HepG2 (cell line): ENCODE results near the gene CHTF18. TPM values are rescaled to one million over a fixed set of nuclear protein-coding genes. Genes with fewer than 3 reads are reported as not detected.

Source experiments
- ATAC-seq: fragments of 200-7000 bp; cut with Tn5 transposase; 3 replicates; pipeline ENCODE4 v1.9.1; 2020; ENCODE audit warnings: mild to moderate bottlenecking, moderate library complexity
- BruUV-seq: library from RNA; stranded (reverse); fragments of 400-500 nt; replicated peaks from 2 replicates; lab custom pipeline; 2021; lab: Mats Ljungman, UMichigan
- CTCF ChIA-PET: fragments of 300-600 bp; formaldehyde crosslinking; extraction: SDS; loops from one replicate; lab custom pipeline; 2021; ENCODE audit warnings: low total read pairs, inconsistent platforms, low intra/inter-chr PET ratio; lab: Yijun Ruan, JAX
- POLR2A ChIA-PET: fragments of 350-600 bp; sonication (Branson Sonifier 250); formaldehyde crosslinking; loops from one replicate; lab custom pipeline; 2020; ENCODE audit warnings: antibody characterized with exemption, inconsistent platforms; lab: Yijun Ruan, JAX
- DNase-seq: peaks from one replicate; pipeline ENCODE4 v3.0.0-alpha.2; 2015; ENCODE audit warnings: low spot score
- FAIRE-seq: peaks from 3 replicates; lab custom pipeline; 2011; peaks lifted over from hg19 to GRCh38; lab: Jason Lieb, UNC
- H2AFZ ChIP-seq: one replicate; pipeline ENCODE4 v1.6.1; 2011; ENCODE audit warnings: low read length, inconsistent platforms
- H3K27ac ChIP-seq: fragments of 300-600 bp; 3 replicates; pipeline ENCODE4 v1.8.0; 2011; ENCODE audit warnings: mixed run types, mild to moderate bottlenecking, mixed read lengths, low read length, inconsistent platforms; ENCODE audit not compliant: insufficient read depth; ENCODE audit errors: extremely low read length
- H3K27me3 ChIP-seq, 2 experiments: fragments of 200-600 bp in 1 of 2; 2 replicates in 1 of 2; 3 replicates in 1 of 2; pipeline versions ENCODE4 v1.6.0 to v1.8.0; 2011; ENCODE audit warnings: low read length in 2 of 2, mild to moderate bottlenecking in 2 of 2, moderate library complexity in 2 of 2, inconsistent platforms in 1 of 2; ENCODE audit not compliant: insufficient read depth in 2 of 2, control insufficient read depth in 1 of 2
- H3K36me3 ChIP-seq, 2 experiments: fragments of 200-600 bp in 1 of 2; replicated peaks in 1 of 2; 2 replicates in 1 of 2; 3 replicates in 1 of 2; pipeline versions ENCODE4 v1.5.1 to v1.8.0; 2011; ENCODE audit warnings: low read length in 2 of 2, inconsistent platforms in 1 of 2; ENCODE audit not compliant: insufficient read depth in 2 of 2, control insufficient read depth in 1 of 2
- H3K4me1 ChIP-seq: 2 replicates; pipeline ENCODE4 v1.5.1; 2012; ENCODE audit warnings: low read length, inconsistent platforms; ENCODE audit not compliant: insufficient read depth
- H3K4me2 ChIP-seq: 2 replicates; pipeline ENCODE4 v1.6.0; 2011; ENCODE audit warnings: low read depth, low read length, inconsistent platforms
- H3K4me3 ChIP-seq, 3 experiments: fragments of 200-600 bp in 1 of 3; sonication (generic), shearing (Covaris generic) in 1 of 3; replicated peaks in 1 of 3; 2 replicates each; pipeline ENCODE4 v1.5.1; 2011 to 2016; ENCODE audit warnings: low read length in 3 of 3, inconsistent platforms in 2 of 3, low read depth in 2 of 3, mild to moderate bottlenecking in 2 of 3, control low read depth in 1 of 3, mixed read lengths in 1 of 3; ENCODE audit not compliant: insufficient read depth in 1 of 3
- H3K79me2 ChIP-seq: one replicate; pipeline ENCODE4 v1.6.1; 2011; ENCODE audit warnings: low read length, inconsistent platforms; ENCODE audit not compliant: insufficient read depth
- H3K9ac ChIP-seq: 2 replicates; pipeline ENCODE4 v1.6.0; 2011; ENCODE audit warnings: mild to moderate bottlenecking, low read depth, low read length, inconsistent platforms; ENCODE audit not compliant: insufficient read depth
- H3K9me3 ChIP-seq: 2 replicates; pipeline ENCODE4 v1.5.1; 2012; ENCODE audit warnings: mild to moderate bottlenecking, low read length
- H4K20me1 ChIP-seq: 2 replicates; pipeline ENCODE4 v1.6.0; 2011; ENCODE audit warnings: inconsistent platforms, mild to moderate bottlenecking, low read length, moderate library complexity; ENCODE audit not compliant: insufficient read depth
- NR2F1 ChIP-seq, 2 experiments: fragments of 450-650 bp in 1 of 2; formaldehyde crosslinking in 1 of 2; IDR thresholded peaks; 2 replicates each; pipeline versions ENCODE4 v1.5.0 to v1.6.1; 2016 to 2020; ENCODE audit warnings: mild to moderate bottlenecking in 1 of 2, missing compliant biosample characterization in 1 of 2, missing genetic modification reagents in 1 of 2, moderate library complexity in 1 of 2
- PAX8 ChIP-seq: sonication (generic); formaldehyde crosslinking; IDR thresholded peaks from 2 replicates; pipeline ENCODE4 v1.8.0; 2022; ENCODE audit warnings: mild to moderate bottlenecking, missing genetic modification reagents, borderline replicate concordance
- SIX1 ChIP-seq: sonication (generic); formaldehyde crosslinking; IDR thresholded peaks from 2 replicates; pipeline ENCODE4 v1.4.0; 2020; ENCODE audit warnings: missing genetic modification reagents, borderline replicate concordance
- SP140L ChIP-seq: sonication (generic); formaldehyde crosslinking; IDR thresholded peaks from 2 replicates; pipeline ENCODE4 v1.4.0; 2020; ENCODE audit warnings: missing genetic modification reagents, borderline replicate concordance
- XRCC5 ChIP-seq: fragments of 200-400 bp; formaldehyde crosslinking; optimal IDR thresholded peaks from 2 replicates; pipeline ENCODE3; 2017; ENCODE audit warnings: mild to moderate bottlenecking, low read length
- ZFP36 ChIP-seq: fragments of 150-350 bp; IDR thresholded peaks from 2 replicates; pipeline ENCODE4 v1.6.1; 2018; ENCODE audit warnings: borderline replicate concordance, low read length, low read depth; ENCODE audit not compliant: partially characterized antibody
- ZNF607 ChIP-seq: sonication (generic); formaldehyde crosslinking; IDR thresholded peaks from 2 replicates; pipeline ENCODE4 v1.5.1; 2020; ENCODE audit warnings: missing genetic modification reagents, mild to moderate bottlenecking, borderline replicate concordance
- WGBS: methylation state at CpG from one replicate; pipeline ENCODE4 v1.1.6; 2017; ENCODE audit warnings: low lambda C conversion rate; 5-methylcytosine and 5-hydroxymethylcytosine counted together
- in situ Hi-C: cut with HindIII; loops from 2 replicates; pipeline ENCODE4 v1.10.0; 2017; ENCODE audit warnings: low pct_unique_long_range_greater_than_20kb; ENCODE audit not compliant: extremely low pct_ligation_motif_present
- intact Hi-C: fragments of 100-400 bp; cut with micrococcal nuclease; formaldehyde crosslinking; loops from one replicate; pipeline ENCODE4 v1.10.0; 2022; ENCODE audit not compliant: unreplicated experiment
- polyA plus RNA-seq, 8 experiments: library from polyadenylated mRNA; depleted of rRNA in 3 of 8; stranded (reverse) in 7 of 8; unstranded in 1 of 8; fragments of >200 nt; fragmentation: Illumina TruSeq in 4 of 8; extraction: Trizol in 4 of 8; gene quantifications; 2 replicates each; pipeline versions ENCODE4 v1.2.1 to v1.2.3, GENCODE V29; 2011 to 2016; ENCODE audit warnings: low read depth in 4 of 8, missing spikeins in 1 of 8, mixed read lengths in 1 of 8; ENCODE audit not compliant: insufficient read depth in 1 of 8
- total RNA-seq, 5 experiments: library from RNA; depleted of rRNA; stranded (reverse); fragments of >200 nt; fragmentation: Illumina TruSeq; extraction: Trizol; gene quantifications; 2 replicates each; pipeline ENCODE4 v1.2.3, GENCODE V29; 2016; ENCODE audit warnings: low read depth in 1 of 5
- TF ChIP-seq, protein P1 (sequence below): sonication (generic); formaldehyde crosslinking; IDR thresholded peaks from 2 replicates; pipeline ENCODE4 v1.4.0; 2020; ENCODE audit warnings: missing genetic modification reagents
- TF ChIP-seq, protein P2 (sequence below): sonication (generic); formaldehyde crosslinking; IDR thresholded peaks from 2 replicates; pipeline ENCODE4 v1.9.0; 2021; ENCODE audit warnings: missing genetic modification reagents, mild to moderate bottlenecking, borderline replicate concordance
- TF ChIP-seq, protein P3 (sequence below): sonication (generic); formaldehyde crosslinking; IDR thresholded peaks from 2 replicates; pipeline ENCODE4 v1.5.1; 2020; ENCODE audit warnings: missing genetic modification reagents, mild to moderate bottlenecking, borderline replicate concordance

The CHTF18 gene
- total and polyA plus RNA-seq, 2 of the 13 experiments (the other 11 are each of a cell fraction or from before 2014, with no cell fraction given), result 8.6 to 22.9 TPM

DNA sequence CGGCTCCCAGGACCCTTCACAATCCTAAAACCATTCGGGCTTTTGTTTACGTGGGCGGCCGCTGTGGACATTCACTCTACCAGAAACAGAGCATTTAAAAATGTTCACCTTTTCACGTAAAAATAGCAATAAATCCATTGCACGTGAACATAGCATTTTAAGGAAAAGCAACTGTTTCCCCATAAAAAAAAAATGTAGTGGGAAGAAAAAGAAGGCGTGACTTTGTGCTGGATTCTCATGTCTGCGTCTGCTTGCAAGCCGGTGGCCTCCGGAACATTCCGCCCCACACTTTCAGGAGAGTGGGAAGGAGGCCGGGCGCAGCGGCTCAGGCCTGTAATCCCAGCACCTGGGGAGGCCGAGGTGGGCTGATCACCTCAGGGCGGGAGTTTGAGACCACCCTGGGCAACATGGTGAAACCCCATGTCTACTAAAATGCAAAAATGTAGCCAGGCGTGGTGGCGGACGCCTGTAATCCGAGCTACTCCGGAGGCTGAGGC lies 25.5 kb downstream of the CHTF18 start (continued):
- TF ChIP-seq, protein P1, sequence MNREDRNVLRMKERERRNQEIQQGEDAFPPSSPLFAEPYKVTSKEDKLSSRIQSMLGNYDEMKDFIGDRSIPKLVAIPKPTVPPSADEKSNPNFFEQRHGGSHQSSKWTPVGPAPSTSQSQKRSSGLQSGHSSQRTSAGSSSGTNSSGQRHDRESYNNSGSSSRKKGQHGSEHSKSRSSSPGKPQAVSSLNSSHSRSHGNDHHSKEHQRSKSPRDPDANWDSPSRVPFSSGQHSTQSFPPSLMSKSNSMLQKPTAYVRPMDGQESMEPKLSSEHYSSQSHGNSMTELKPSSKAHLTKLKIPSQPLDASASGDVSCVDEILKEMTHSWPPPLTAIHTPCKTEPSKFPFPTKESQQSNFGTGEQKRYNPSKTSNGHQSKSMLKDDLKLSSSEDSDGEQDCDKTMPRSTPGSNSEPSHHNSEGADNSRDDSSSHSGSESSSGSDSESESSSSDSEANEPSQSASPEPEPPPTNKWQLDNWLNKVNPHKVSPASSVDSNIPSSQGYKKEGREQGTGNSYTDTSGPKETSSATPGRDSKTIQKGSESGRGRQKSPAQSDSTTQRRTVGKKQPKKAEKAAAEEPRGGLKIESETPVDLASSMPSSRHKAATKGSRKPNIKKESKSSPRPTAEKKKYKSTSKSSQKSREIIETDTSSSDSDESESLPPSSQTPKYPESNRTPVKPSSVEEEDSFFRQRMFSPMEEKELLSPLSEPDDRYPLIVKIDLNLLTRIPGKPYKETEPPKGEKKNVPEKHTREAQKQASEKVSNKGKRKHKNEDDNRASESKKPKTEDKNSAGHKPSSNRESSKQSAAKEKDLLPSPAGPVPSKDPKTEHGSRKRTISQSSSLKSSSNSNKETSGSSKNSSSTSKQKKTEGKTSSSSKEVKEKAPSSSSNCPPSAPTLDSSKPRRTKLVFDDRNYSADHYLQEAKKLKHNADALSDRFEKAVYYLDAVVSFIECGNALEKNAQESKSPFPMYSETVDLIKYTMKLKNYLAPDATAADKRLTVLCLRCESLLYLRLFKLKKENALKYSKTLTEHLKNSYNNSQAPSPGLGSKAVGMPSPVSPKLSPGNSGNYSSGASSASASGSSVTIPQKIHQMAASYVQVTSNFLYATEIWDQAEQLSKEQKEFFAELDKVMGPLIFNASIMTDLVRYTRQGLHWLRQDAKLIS (CRISPR knock-in tag), result no peak
- TF ChIP-seq ZNF607 (CRISPR knock-in tag) (no peak), SP140L (CRISPR knock-in tag) (no peak), NR2F1 (CRISPR knock-in tag; IDR thresholded peaks at IDR 0.05) (no peak), SIX1 (CRISPR knock-in tag) (no peak), PAX8 (CRISPR knock-in tag) (no peak)

DNA sequence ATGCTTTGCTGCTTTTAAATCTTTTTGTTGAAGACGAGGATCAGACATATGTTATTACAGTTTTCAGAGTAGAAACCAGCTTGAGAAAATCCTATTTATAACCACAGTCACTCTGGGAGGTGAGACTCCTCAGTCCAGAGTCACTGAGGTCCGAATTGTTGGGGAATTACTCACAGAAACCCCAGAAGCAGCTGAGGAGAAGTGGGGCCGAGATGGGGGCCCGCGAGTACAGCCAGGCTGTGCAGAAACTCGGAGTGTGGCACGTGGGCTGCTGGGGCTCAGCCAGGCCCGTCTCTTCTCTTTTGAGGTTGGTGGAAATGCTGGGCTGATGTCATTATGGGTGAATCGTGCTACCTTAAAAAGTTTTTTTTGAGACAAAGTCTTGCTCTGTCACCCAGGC lies 26.6 kb downstream of the CHTF18 start:
- no peak overlapping the region for H3K4me3 ChIP-seq
- DNase-seq (no peak), FAIRE-seq (no peak), ATAC-seq (no peak)
- intact Hi-C loops, result no loop called here
- CTCF ChIA-PET, result interaction anchor here (3.6 kb wide), 1 partner anchor 241 kb away, joined by 42 read pairs; no protein-coding TSS in a partner anchor
- no peak overlapping the region for H3K9ac ChIP-seq
- TF ChIP-seq ZFP36 (no peak), XRCC5 (no peak)
- TF ChIP-seq, protein P2, sequence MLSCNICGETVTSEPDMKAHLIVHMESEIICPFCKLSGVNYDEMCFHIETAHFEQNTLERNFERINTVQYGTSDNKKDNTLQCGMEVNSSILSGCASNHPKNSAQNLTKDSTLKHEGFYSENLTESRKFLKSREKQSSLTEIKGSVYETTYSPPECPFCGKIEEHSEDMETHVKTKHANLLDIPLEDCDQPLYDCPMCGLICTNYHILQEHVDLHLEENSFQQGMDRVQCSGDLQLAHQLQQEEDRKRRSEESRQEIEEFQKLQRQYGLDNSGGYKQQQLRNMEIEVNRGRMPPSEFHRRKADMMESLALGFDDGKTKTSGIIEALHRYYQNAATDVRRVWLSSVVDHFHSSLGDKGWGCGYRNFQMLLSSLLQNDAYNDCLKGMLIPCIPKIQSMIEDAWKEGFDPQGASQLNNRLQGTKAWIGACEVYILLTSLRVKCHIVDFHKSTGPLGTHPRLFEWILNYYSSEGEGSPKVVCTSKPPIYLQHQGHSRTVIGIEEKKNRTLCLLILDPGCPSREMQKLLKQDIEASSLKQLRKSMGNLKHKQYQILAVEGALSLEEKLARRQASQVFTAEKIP (CRISPR knock-in tag), result no peak
- TF ChIP-seq, protein P3, sequence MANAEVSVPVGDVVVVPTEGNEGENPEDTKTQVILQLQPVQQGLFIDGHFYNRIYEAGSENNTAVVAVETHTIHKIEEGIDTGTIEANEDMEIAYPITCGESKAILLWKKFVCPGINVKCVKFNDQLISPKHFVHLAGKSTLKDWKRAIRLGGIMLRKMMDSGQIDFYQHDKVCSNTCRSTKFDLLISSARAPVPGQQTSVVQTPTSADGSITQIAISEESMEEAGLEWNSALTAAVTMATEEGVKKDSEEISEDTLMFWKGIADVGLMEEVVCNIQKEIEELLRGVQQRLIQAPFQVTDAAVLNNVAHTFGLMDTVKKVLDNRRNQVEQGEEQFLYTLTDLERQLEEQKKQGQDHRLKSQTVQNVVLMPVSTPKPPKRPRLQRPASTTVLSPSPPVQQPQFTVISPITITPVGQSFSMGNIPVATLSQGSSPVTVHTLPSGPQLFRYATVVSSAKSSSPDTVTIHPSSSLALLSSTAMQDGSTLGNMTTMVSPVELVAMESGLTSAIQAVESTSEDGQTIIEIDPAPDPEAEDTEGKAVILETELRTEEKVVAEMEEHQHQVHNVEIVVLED (CRISPR knock-in tag), result no peak
- no peak overlapping the region for H2AFZ ChIP-seq
- H3K36me3 ChIP-seq, result no peaks in the 10 kb centered on the region
- peaks cover 25 to 85% of the 10 kb centered on the region in 2 experiments for H3K27me3 ChIP-seq
- no TSS peak for BruUV-seq
- H3K4me1 ChIP-seq, result no peaks in the 10 kb centered on the region
- H3K79me2 ChIP-seq, result no peaks in the 10 kb centered on the region
- H4K20me1 ChIP-seq, result 0 out of 2 replicates have a peak, but pooled peaks cover 3% of the 10 kb centered on the region
- no peak overlapping the region for H3K27ac ChIP-seq
- H3K9me3 ChIP-seq, result 0 out of 2 replicates have a peak, but pooled peaks cover 5% of the 10 kb centered on the region
- in situ Hi-C loops, result loop anchor here (5.0 to 25.0 kb wide), 2 partner anchors 237 to 397 kb away; no protein-coding TSS in a partner anchor
- 4% methylated on average over 7 of the region's 9 CpGs for WGBS
- no peak overlapping the region for H3K4me2 ChIP-seq
- POLR2A ChIA-PET, result no interaction called here
